ENCODE results near the gene EYS.

- TF ChIP-seq CTCF (IDR thresholded peaks at IDR 0.05; ENCODE audit: low read depth, low read length, poor library complexity, severe bottlenecking): no peak
- TF ChIP-seq EZH2phosphoT487 (IDR thresholded peaks at IDR 0.05; ENCODE audit: borderline replicate concordance, low read length): no peak
Observed at GRCh38 chr6:64467656-64468055, 1239.4 kb downstream of the EYS start.
